Measurements from ENCODE around the gene CNTNAP2.

GRCh38 chr7:146960773-146961391, 844.3 kb downstream of the CNTNAP2 start:
- TF ChIP-seq NFE2L2 (IDR thresholded peaks at IDR 0.05; ENCODE audit: low read depth, low read length): no peak
- TF ChIP-seq CHD1 (IDR thresholded peaks at IDR 0.05; ENCODE audit: low read depth, low read length): no peak
- no peak for TF ChIP-seq POLR2A (IDR thresholded peaks at IDR 0.05; ENCODE audit: low read depth, low read length)
- TF ChIP-seq MXI1 (IDR thresholded peaks at IDR 0.05; ENCODE audit: borderline replicate concordance, low read depth, low read length): no peak
- TF ChIP-seq CTCF (conservative IDR thresholded peaks at IDR 0.05; ENCODE audit: low read depth, low read length): no peak
- TF ChIP-seq RCOR1 (IDR thresholded peaks at IDR 0.05; ENCODE audit: insufficient replicate concordance, low read length): no peak
- TF ChIP-seq RFX5 (IDR thresholded peaks at IDR 0.05; ENCODE audit: low read depth, low read length): no peak
- no peak for TF ChIP-seq RAD21 (IDR thresholded peaks at IDR 0.05; ENCODE audit: low read length)
- no peak for TF ChIP-seq BHLHE40 (IDR thresholded peaks at IDR 0.05; ENCODE audit: low read depth, low read length)
- TF ChIP-seq SMC3 (IDR thresholded peaks at IDR 0.05; ENCODE audit: low read depth, low read length): no peak
- TF ChIP-seq ELK1 (IDR thresholded peaks at IDR 0.05; ENCODE audit: borderline replicate concordance, low read depth, low read length): no peak
- TF ChIP-seq FOS (IDR thresholded peaks at IDR 0.05; ENCODE audit: low read depth, low read length): no peak
